Measurements from ENCODE around the gene TERF2IP. TPM values are rescaled to one million over a fixed set of nuclear protein-coding genes. Genes with fewer than 3 reads are reported as not detected.

The TERF2IP gene
- polyA plus RNA-seq, 2 donors: 23.1 to 27.6 TPM

- WGBS, 2 donors: 85 to 89% methylated on average over 20 of the region's 20 CpGs
- H3K36me3 ChIP-seq (ENCODE audit: control insufficient read depth in 2 of 2, insufficient read depth in 2 of 2, low read length in 1 of 2): peaks cover 4 to 6% of the 10 kb centered on the region in 2 donors
- H3K9me3 ChIP-seq (ENCODE audit: control insufficient read depth in 2 of 2, insufficient read depth in 1 of 2, low read depth in 1 of 2, low read length in 1 of 2): no peaks in the 10 kb centered on the region
- peaks cover 0 to 5% of the 10 kb centered on the region in 2 donors for H3K4me1 ChIP-seq (ENCODE audit: control insufficient read depth in 2 of 2, insufficient read depth in 2 of 2, low read length in 1 of 2)
- H3K27ac ChIP-seq (ENCODE audit: low read depth in 2 of 2, low read length in 1 of 2): no peak overlapping the region
- H3K27me3 ChIP-seq (ENCODE audit: control insufficient read depth in 1 of 2, insufficient read depth in 2 of 2, low read length in 2 of 2): no peaks in the 10 kb centered on the region
- no peak overlapping the region for H3K4me3 ChIP-seq (ENCODE audit: low read depth in 1 of 2, low read length in 2 of 2)
These were observed 27.0 kb upstream of the TERF2IP start for GRCh38 chr16:75620326-75621169.

DNA sequence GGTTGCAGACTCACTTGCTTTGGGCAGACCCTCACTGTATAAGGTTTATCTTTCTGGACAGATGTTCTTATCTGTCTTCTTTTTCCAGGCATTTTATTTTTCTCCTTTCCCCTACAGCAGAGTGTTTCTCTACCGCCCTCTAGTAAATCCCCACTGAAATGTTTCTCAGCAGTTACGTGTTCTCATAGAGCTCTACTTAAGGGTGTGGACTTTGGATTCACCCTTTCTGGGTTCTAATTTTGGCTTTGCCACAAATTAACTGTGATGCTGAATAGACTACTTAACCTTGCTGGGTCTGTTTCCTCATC, 26.4 kb upstream of the TERF2IP start:
- peaks cover 0 to 5% of the 10 kb centered on the region in 2 donors for H3K4me1 ChIP-seq (ENCODE audit: control insufficient read depth in 2 of 2, insufficient read depth in 2 of 2, low read length in 1 of 2)
- 11 to 18% methylated on average over 2 of the region's 2 CpGs for WGBS, 2 donors
- no peaks in the 10 kb centered on the region for H3K9me3 ChIP-seq (ENCODE audit: control insufficient read depth in 2 of 2, insufficient read depth in 1 of 2, low read depth in 1 of 2, low read length in 1 of 2)
- no peak overlapping the region for H3K4me3 ChIP-seq (ENCODE audit: low read depth in 1 of 2, low read length in 2 of 2)
- H3K27me3 ChIP-seq (ENCODE audit: control insufficient read depth in 1 of 2, insufficient read depth in 2 of 2, low read length in 2 of 2): no peaks in the 10 kb centered on the region
- H3K36me3 ChIP-seq (ENCODE audit: control insufficient read depth in 2 of 2, insufficient read depth in 2 of 2, low read length in 1 of 2): peaks cover 2 to 4% of the 10 kb centered on the region in 2 donors
- H3K27ac ChIP-seq (ENCODE audit: low read depth in 2 of 2, low read length in 1 of 2): no peak overlapping the region

DNA sequence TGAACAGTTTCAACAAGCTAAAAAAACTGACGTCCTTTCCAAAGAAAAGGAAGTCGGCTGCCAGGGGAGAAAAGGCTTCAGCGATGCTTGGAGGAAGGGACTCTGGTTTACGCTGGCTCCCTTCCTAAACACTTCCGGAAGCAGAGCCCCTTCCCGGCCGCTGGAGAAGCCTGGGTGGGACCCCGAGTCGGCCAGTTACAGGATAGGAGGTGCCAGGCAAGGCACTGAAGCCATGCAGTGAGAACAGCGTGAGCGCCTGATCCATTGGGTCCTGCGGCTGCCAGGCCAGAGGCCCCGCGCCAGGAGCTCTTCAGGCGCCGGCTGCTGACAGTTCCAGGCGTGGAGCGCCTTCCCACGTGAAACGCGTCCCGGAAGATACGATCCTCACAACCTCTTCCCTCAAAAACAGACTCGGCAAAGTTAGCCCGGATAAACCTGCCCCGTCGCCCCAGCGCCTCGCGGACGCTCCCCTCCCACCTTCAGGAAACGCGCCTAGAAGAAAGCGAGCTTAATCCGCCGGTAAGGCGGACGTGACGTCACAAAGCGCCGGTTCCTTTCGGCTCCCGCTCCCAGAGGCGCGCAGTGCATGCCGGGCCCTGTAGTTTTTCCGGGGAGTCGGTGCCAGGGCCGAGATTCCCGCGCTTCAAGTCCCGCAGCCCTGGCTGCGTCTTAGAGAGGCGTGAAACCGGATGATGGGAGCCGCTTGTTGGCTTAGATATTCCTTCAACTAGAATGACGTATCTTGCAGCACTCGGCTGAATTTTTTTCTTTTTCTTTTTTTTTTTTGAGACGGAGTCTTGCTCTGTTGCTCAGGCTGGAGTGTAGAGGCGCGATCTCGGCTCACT, 24.6 kb upstream of the TERF2IP start, which contains the start of gene ADAT1:
Gene ADAT1, minus strand, starts transcription at position 521 of the 845 bp plus-strand sequence. CDS start 2,482 bp downstream, outside the sequence.
- 0% methylated on average over 62 of the region's 62 CpGs for WGBS, 2 donors
- Histone ChIP-seq H3K36me3 (ENCODE audit: control insufficient read depth in 2 of 2, insufficient read depth in 2 of 2, low read length in 1 of 2) (peaks cover 15% of the 10 kb centered on the region in 2 donors), H3K4me1 (ENCODE audit: control insufficient read depth in 2 of 2, insufficient read depth in 2 of 2, low read length in 1 of 2) (peaks cover 0 to 5% of the 10 kb centered on the region in 2 donors), H3K9me3 (ENCODE audit: control insufficient read depth in 2 of 2, insufficient read depth in 1 of 2, low read depth in 1 of 2, low read length in 1 of 2) (no peaks in the 10 kb centered on the region), H3K4me3 (ENCODE audit: low read depth in 1 of 2, low read length in 2 of 2) (peak within 1 kb of the TSS; percentile 66 to 93), H3K27ac (ENCODE audit: low read depth in 2 of 2, low read length in 1 of 2) (peak within 1 kb of the TSS; percentile 96 to 99), H3K27me3 (ENCODE audit: control insufficient read depth in 1 of 2, insufficient read depth in 2 of 2, low read length in 2 of 2) (no peaks in the 10 kb centered on the region)

DNA sequence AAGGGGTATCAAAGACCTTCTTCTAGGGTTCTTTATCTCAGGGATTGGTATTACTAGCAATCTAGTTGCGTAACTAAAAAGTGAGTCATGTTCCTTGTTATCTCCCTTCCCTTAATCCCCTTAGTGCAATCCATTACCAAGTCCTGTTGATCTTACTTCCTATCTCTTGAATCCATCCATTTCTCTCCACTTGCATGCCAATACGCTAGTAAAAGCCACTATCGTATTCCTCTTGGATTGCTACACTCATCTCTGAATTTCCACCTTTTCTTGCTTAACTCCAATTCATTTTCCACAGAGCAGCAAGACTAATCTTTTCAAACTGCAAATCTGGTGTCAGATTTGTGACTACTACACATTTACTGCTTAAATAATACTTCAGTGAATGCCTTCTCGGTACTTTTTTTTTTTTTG, 22.6 kb upstream of the TERF2IP start:
- Histone ChIP-seq H3K36me3 (ENCODE audit: control insufficient read depth in 2 of 2, insufficient read depth in 2 of 2, low read length in 1 of 2) (peaks cover 25 to 29% of the 10 kb centered on the region in 2 donors), H3K4me3 (ENCODE audit: low read depth in 1 of 2, low read length in 2 of 2) (no peak overlapping the region), H3K27ac (ENCODE audit: low read depth in 2 of 2, low read length in 1 of 2) (no peak overlapping the region), H3K9me3 (ENCODE audit: control insufficient read depth in 2 of 2, insufficient read depth in 1 of 2, low read depth in 1 of 2, low read length in 1 of 2) (no peaks in the 10 kb centered on the region), H3K27me3 (ENCODE audit: control insufficient read depth in 1 of 2, insufficient read depth in 2 of 2, low read length in 2 of 2) (no peaks in the 10 kb centered on the region), H3K4me1 (ENCODE audit: control insufficient read depth in 2 of 2, insufficient read depth in 2 of 2, low read length in 1 of 2) (peaks cover 0 to 5% of the 10 kb centered on the region in 2 donors)
- WGBS, 2 donors: 71 to 82% methylated on average over 4 of the region's 4 CpGs

DNA sequence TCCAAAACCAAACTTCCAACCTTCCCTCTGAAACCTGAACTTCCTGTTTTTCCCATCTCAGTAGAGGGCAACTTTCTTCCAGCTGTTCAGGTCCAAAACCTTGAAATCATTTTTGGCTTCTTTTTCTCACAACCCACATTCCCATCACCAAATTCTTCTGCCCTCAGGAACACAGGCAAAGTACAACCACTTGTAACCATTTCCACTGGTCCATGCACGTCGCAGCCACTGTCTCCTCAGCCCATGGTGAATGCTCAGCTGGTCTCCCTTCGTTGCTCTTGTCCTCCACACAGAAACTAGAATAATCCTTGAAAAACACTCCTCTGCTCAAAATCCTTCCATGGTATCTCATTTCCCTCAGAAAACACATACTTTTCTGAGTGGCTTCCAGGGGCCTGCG, 20.8 kb upstream of the TERF2IP start:
- 87 to 92% methylated on average over 4 of the region's 4 CpGs for WGBS, 2 donors
- no peak overlapping the region for H3K4me3 ChIP-seq (ENCODE audit: low read depth in 1 of 2, low read length in 2 of 2)
- peaks cover 35% of the 10 kb centered on the region in 2 donors for H3K36me3 ChIP-seq (ENCODE audit: control insufficient read depth in 2 of 2, insufficient read depth in 2 of 2, low read length in 1 of 2)
- H3K4me1 ChIP-seq (ENCODE audit: control insufficient read depth in 2 of 2, insufficient read depth in 2 of 2, low read length in 1 of 2): peaks cover 0 to 4% of the 10 kb centered on the region in 2 donors
- H3K27me3 ChIP-seq (ENCODE audit: control insufficient read depth in 1 of 2, insufficient read depth in 2 of 2, low read length in 2 of 2): no peaks in the 10 kb centered on the region
- peak overlapping the region in 1 of 2 donors; percentile 7 for H3K27ac ChIP-seq (ENCODE audit: low read depth in 2 of 2, low read length in 1 of 2)
- no peaks in the 10 kb centered on the region for H3K9me3 ChIP-seq (ENCODE audit: control insufficient read depth in 2 of 2, insufficient read depth in 1 of 2, low read depth in 1 of 2, low read length in 1 of 2)

- Histone ChIP-seq H3K4me1 (ENCODE audit: control insufficient read depth in 2 of 2, insufficient read depth in 2 of 2, low read length in 1 of 2) (no peaks in the 10 kb centered on the region), H3K4me3 (ENCODE audit: low read depth in 1 of 2, low read length in 2 of 2) (no peak overlapping the region), H3K36me3 (ENCODE audit: control insufficient read depth in 2 of 2, insufficient read depth in 2 of 2, low read length in 1 of 2) (peaks cover 35 to 38% of the 10 kb centered on the region in 2 donors), H3K27ac (ENCODE audit: low read depth in 2 of 2, low read length in 1 of 2) (no peak overlapping the region), H3K27me3 (ENCODE audit: control insufficient read depth in 1 of 2, insufficient read depth in 2 of 2, low read length in 2 of 2) (no peaks in the 10 kb centered on the region), H3K9me3 (ENCODE audit: control insufficient read depth in 2 of 2, insufficient read depth in 1 of 2, low read depth in 1 of 2, low read length in 1 of 2) (no peaks in the 10 kb centered on the region)
- 63 to 67% methylated on average over 3 of the region's 3 CpGs for WGBS, 2 donors
These were observed 19.7 kb upstream of the TERF2IP start for GRCh38 chr16:75627851-75628250.

GRCh38 chr16:75628351-75628750, 19.2 kb upstream of the TERF2IP start:
- Histone ChIP-seq H3K4me1 (ENCODE audit: control insufficient read depth in 2 of 2, insufficient read depth in 2 of 2, low read length in 1 of 2) (no peaks in the 10 kb centered on the region), H3K27ac (ENCODE audit: low read depth in 2 of 2, low read length in 1 of 2) (no peak overlapping the region), H3K36me3 (ENCODE audit: control insufficient read depth in 2 of 2, insufficient read depth in 2 of 2, low read length in 1 of 2) (peaks cover 35 to 38% of the 10 kb centered on the region in 2 donors), H3K4me3 (ENCODE audit: low read depth in 1 of 2, low read length in 2 of 2) (no peak overlapping the region), H3K9me3 (ENCODE audit: control insufficient read depth in 2 of 2, insufficient read depth in 1 of 2, low read depth in 1 of 2, low read length in 1 of 2) (no peaks in the 10 kb centered on the region), H3K27me3 (ENCODE audit: control insufficient read depth in 1 of 2, insufficient read depth in 2 of 2, low read length in 2 of 2) (no peaks in the 10 kb centered on the region)
- 83 to 84% methylated on average over 4 of the region's 4 CpGs for WGBS, 2 donors

DNA sequence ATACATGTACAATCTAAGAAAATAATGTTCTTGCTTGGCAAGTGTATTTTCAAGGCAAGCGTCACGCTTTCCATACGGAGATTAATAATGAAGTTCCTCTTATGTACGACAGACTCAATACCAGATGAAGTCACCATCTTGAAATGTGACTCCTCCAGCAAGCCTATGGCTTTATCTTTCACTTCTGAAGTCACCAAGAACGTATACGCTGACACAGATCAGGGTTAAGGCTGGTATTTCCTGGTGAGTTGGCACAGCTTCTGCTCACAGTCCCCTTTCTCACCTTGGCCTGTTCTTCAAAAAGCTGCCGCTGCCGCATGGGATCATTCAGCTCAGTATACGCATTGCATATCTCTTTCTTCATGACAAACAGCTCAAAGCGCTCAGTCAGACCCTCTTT, 18.4 kb upstream of the TERF2IP start:
- Histone ChIP-seq H3K36me3 (ENCODE audit: control insufficient read depth in 2 of 2, insufficient read depth in 2 of 2, low read length in 1 of 2) (peaks cover 35 to 38% of the 10 kb centered on the region in 2 donors), H3K4me3 (ENCODE audit: low read depth in 1 of 2, low read length in 2 of 2) (no peak overlapping the region), H3K27ac (ENCODE audit: low read depth in 2 of 2, low read length in 1 of 2) (no peak overlapping the region), H3K27me3 (ENCODE audit: control insufficient read depth in 1 of 2, insufficient read depth in 2 of 2, low read length in 2 of 2) (no peaks in the 10 kb centered on the region), H3K9me3 (ENCODE audit: control insufficient read depth in 2 of 2, insufficient read depth in 1 of 2, low read depth in 1 of 2, low read length in 1 of 2) (no peaks in the 10 kb centered on the region), H3K4me1 (ENCODE audit: control insufficient read depth in 2 of 2, insufficient read depth in 2 of 2, low read length in 1 of 2) (no peaks in the 10 kb centered on the region)
- 91 to 93% methylated on average over 10 of the region's 10 CpGs for WGBS, 2 donors

DNA sequence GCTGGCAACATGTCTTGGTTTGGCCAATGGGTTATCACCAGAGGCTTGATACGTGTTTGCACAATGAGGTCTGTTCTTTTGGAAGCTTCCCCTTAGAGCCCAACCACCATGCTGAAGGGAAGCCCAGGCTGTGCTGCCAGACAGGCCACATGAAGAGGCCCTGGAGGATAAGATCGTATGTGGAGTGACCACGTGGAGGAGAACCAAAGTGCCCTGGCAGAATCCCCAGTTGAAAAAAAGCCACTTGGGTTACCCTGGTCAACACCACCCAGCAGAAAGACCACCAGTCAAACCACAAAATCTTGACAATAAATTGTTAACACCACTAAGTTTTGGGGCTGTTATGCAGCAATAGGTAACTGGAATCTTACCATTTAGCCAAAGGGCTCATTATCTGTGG, 17.5 kb upstream of the TERF2IP start:
- H3K4me1 ChIP-seq (ENCODE audit: control insufficient read depth in 2 of 2, insufficient read depth in 2 of 2, low read length in 1 of 2): no peaks in the 10 kb centered on the region
- no peak overlapping the region for H3K27ac ChIP-seq (ENCODE audit: low read depth in 2 of 2, low read length in 1 of 2)
- H3K27me3 ChIP-seq (ENCODE audit: control insufficient read depth in 1 of 2, insufficient read depth in 2 of 2, low read length in 2 of 2): no peaks in the 10 kb centered on the region
- no peak overlapping the region for H3K4me3 ChIP-seq (ENCODE audit: low read depth in 1 of 2, low read length in 2 of 2)
- H3K9me3 ChIP-seq (ENCODE audit: control insufficient read depth in 2 of 2, insufficient read depth in 1 of 2, low read depth in 1 of 2, low read length in 1 of 2): no peaks in the 10 kb centered on the region
- WGBS, 2 donors: 89 to 92% methylated on average over 3 of the region's 3 CpGs
- H3K36me3 ChIP-seq (ENCODE audit: control insufficient read depth in 2 of 2, insufficient read depth in 2 of 2, low read length in 1 of 2): peaks cover 35 to 40% of the 10 kb centered on the region in 2 donors

All from esophagus (tissue), 2 donors.